Gastrocnemius medialis (tissue), 4 donors: Measurements from ENCODE around the gene KCNQ5. TPM values are rescaled to one million over a fixed set of nuclear protein-coding genes. Genes with fewer than 3 reads are reported as not detected.

ENCODE experiments used
- ATAC-seq, 2 donors: fragments of 150-250 bp; one replicate each; pipeline ENCODE4 v1.9.1; 2016
- DNase-seq, 2 donors: peaks; one replicate each; pipeline ENCODE4 v3.0.0-alpha.2; 2019
- H3K27ac ChIP-seq, 4 donors: fragments of 200-600 bp; sonication (generic); 1 replicate in 1 of 4; 2 replicates in 3 of 4; pipeline ENCODE4 v1.5.1; 2016 to 2018; ENCODE audit warnings: mild to moderate bottlenecking in 2 of 4, moderate library complexity in 1 of 4
- H3K27me3 ChIP-seq, 3 donors: fragments of 200-600 bp; sonication (generic) in 2 of 3; 1 replicate in 1 of 3; 2 replicates in 2 of 3; pipeline versions ENCODE4 v1.5.1 to v1.6.0; 2016 to 2019; ENCODE audit warnings: mild to moderate bottlenecking in 1 of 3, moderate library complexity in 1 of 3
- H3K36me3 ChIP-seq, 2 donors: fragments of 200-600 bp; sonication (generic) in 1 of 2; one replicate each; pipeline ENCODE4 v1.5.1; 2017 to 2018
- H3K4me1 ChIP-seq, 2 donors: fragments of 200-600 bp; sonication (generic) in 1 of 2; one replicate each; pipeline ENCODE4 v1.5.1; 2016 to 2017; ENCODE audit warnings: mild to moderate bottlenecking in 2 of 2
- H3K4me3 ChIP-seq, 4 donors: fragments of 200-600 bp; sonication (generic) in 3 of 4; 1 replicate in 1 of 4; 2 replicates in 3 of 4; pipeline ENCODE4 v1.5.1; 2016 to 2019; ENCODE audit warnings: mild to moderate bottlenecking in 2 of 4
- H3K9me3 ChIP-seq, 3 donors: fragments of 200-600 bp; sonication (generic) in 2 of 3; 1 replicate in 1 of 3; 2 replicates in 2 of 3; pipeline ENCODE4 v1.5.1; 2016 to 2019
- POLR2A ChIP-seq, 2 donors: fragments of 450-650 bp; IDR thresholded peaks; one replicate each; pipeline ENCODE4 v1.6.1; 2017; ENCODE audit warnings: antibody characterized with exemption in 2 of 2, mild to moderate bottlenecking in 2 of 2, moderate library complexity in 2 of 2
- in situ Hi-C, 4 donors: fragments of 200-750 bp; cut with MboI; loops; one replicate each; pipeline versions ENCODE4 v1.15.0 to v1.8.0; 2017; ENCODE audit warnings: low sequenced_read_pairs in 4 of 4
- intact Hi-C: fragments of 100-400 bp; cut with DNase I; formaldehyde crosslinking; loops from one replicate; pipeline ENCODE4 v1.15.1; 2023; ENCODE audit warnings: low total_unique reads
- total RNA-seq, 4 donors: library from RNA; depleted of rRNA; stranded (reverse); fragments of >200 nt; gene quantifications; one replicate each; pipeline versions ENCODE4 v1.1.0 to v1.2.3, GENCODE V29; 2016
- TF ChIP-seq, protein P1 (sequence below), 5 experiments: fragments of 450-650 bp in 3 of 5; fragments of 200-600 bp in 2 of 5; sonication (generic) in 2 of 5; IDR thresholded peaks in 4 of 5; conservative IDR thresholded peaks in 1 of 5; 1 replicate in 4 of 5; 2 replicates in 1 of 5; pipeline ENCODE4 v1.5.1; 2016 to 2019; ENCODE audit warnings: antibody characterized with exemption in 5 of 5, mild to moderate bottlenecking in 3 of 5, moderate library complexity in 3 of 5

Gene KCNQ5
- total RNA-seq, 4 donors from 2014 or later, result 5.3 to 19.3 (median 15.1) TPM

DNA sequence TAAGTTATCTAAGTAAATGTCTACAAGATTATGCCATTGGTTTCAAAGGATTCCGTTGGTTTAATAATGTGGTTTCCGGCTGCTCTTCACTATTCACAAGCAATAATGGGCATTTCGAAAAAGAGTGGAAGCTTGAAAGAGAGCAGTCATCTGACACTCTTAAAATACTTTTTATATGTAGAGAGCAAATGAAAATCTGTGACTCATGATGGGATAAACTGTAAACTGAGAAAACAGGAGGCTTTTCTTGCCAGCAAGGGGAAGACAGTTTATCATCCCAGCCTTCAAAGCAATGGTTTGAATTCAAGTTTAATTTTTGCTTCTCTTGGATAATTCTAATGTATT lies 457.7 kb downstream of the KCNQ5 start:
- no peaks in the 10 kb centered on the region for H3K27me3 ChIP-seq
- ATAC-seq (no peak), DNase-seq (no peak)
- no peaks in the 10 kb centered on the region for H3K9me3 ChIP-seq
- intact Hi-C loops, result no loop called here
- in situ Hi-C loops, result no loop called here
- TF ChIP-seq, protein P1, sequence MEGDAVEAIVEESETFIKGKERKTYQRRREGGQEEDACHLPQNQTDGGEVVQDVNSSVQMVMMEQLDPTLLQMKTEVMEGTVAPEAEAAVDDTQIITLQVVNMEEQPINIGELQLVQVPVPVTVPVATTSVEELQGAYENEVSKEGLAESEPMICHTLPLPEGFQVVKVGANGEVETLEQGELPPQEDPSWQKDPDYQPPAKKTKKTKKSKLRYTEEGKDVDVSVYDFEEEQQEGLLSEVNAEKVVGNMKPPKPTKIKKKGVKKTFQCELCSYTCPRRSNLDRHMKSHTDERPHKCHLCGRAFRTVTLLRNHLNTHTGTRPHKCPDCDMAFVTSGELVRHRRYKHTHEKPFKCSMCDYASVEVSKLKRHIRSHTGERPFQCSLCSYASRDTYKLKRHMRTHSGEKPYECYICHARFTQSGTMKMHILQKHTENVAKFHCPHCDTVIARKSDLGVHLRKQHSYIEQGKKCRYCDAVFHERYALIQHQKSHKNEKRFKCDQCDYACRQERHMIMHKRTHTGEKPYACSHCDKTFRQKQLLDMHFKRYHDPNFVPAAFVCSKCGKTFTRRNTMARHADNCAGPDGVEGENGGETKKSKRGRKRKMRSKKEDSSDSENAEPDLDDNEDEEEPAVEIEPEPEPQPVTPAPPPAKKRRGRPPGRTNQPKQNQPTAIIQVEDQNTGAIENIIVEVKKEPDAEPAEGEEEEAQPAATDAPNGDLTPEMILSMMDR (IDR thresholded peaks at IDR 0.05 in 4 of 5, conservative IDR thresholded peaks at IDR 0.05 in 1 of 5), result no peak
- no peak for TF ChIP-seq POLR2A (IDR thresholded peaks at IDR 0.05)
- H3K4me3 ChIP-seq, result no peak overlapping the region
- no peaks in the 10 kb centered on the region for H3K36me3 ChIP-seq
- H3K27ac ChIP-seq, result no peak overlapping the region
- H3K4me1 ChIP-seq, result no peaks in the 10 kb centered on the region

DNA sequence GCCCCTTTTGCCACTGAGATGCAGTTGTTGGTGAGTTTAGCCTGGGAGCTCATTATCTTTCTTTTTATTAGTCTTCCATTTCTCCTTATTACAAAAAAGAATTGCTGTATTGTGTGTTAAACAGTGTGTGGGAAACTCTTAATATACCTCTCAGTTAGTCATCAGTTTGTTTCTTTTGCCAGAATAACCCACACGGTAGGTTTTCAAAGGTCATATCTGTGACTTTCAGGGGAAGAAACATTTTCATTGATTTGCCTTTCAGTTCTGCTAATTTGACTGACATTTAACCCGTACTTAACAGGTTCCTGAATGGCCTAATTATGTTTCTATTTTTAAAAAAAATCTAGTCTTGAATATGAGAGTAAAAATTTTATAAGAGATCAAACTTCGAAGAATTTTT lies 458.1 kb downstream of the KCNQ5 start:
- Histone ChIP-seq H3K4me3 (no peak overlapping the region), H3K27me3 (no peaks in the 10 kb centered on the region), H3K27ac (no peak overlapping the region), H3K36me3 (no peaks in the 10 kb centered on the region), H3K9me3 (no peaks in the 10 kb centered on the region), H3K4me1 (no peaks in the 10 kb centered on the region)
- in situ Hi-C loops, result no loop called here
- TF ChIP-seq, protein P1 (IDR thresholded peaks at IDR 0.05 in 4 of 5, conservative IDR thresholded peaks at IDR 0.05 in 1 of 5), result no peak
- no peak for TF ChIP-seq POLR2A (IDR thresholded peaks at IDR 0.05)
- ATAC-seq (no peak), DNase-seq (no peak)
- intact Hi-C loops, result no loop called here

DNA sequence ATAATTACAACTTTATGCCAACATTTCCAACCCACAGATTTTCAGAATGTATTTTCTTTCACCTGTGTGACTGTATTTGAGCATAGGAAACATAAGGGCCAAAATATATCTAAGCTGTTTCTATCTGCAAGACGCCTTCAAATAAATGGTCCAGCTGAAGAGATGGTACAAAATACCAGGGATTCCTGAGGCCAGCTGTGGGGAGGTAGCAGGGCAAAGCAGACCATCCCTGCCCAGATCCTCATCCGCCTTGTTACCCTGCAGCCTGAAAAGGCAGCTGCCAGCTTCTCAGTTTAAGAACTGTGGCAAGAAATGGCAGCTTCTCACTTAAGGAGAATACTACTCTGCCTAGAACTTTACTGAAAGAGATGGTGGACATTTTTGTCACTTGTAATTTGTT lies 460.1 kb downstream of the KCNQ5 start:
- Histone ChIP-seq H3K27ac (no peak overlapping the region), H3K4me1 (no peaks in the 10 kb centered on the region), H3K36me3 (no peaks in the 10 kb centered on the region), H3K4me3 (no peak overlapping the region), H3K9me3 (no peaks in the 10 kb centered on the region), H3K27me3 (no peaks in the 10 kb centered on the region)
- in situ Hi-C loops (no loop called here), intact Hi-C loops (no loop called here)
- TF ChIP-seq, protein P1 (IDR thresholded peaks at IDR 0.05 in 4 of 5, conservative IDR thresholded peaks at IDR 0.05 in 1 of 5), result no peak
- TF ChIP-seq POLR2A (IDR thresholded peaks at IDR 0.05), result no peak
- ATAC-seq, result no peak
- no peak for DNase-seq

DNA sequence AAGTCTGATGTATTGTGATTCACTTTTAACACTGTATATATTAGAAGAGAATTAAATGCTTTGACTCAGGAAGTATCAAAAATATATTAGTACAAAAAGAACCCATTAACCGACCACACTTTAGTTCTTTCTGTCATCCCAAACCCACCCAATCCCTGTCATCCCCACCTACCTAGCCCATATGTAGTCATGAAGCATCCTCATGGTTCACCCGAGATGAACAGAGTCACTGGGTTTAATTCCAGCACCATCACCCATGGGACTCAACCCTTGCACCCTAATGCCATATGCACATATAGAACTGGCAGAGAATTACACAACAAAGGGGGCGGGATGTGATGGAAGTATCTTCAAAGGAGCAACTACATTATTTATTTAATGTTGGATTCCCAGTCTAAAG lies 462.0 kb downstream of the KCNQ5 start:
- ATAC-seq (no peak), DNase-seq (no peak)
- H3K4me1 ChIP-seq, result no peaks in the 10 kb centered on the region
- H3K27me3 ChIP-seq, result no peaks in the 10 kb centered on the region
- in situ Hi-C loops, result no loop called here
- H3K36me3 ChIP-seq, result no peaks in the 10 kb centered on the region
- TF ChIP-seq, protein P1 (IDR thresholded peaks at IDR 0.05 in 4 of 5, conservative IDR thresholded peaks at IDR 0.05 in 1 of 5), result no peak
- no peak for TF ChIP-seq POLR2A (IDR thresholded peaks at IDR 0.05)
- H3K27ac ChIP-seq, result no peak overlapping the region
- intact Hi-C loops, result no loop called here
- no peak overlapping the region for H3K4me3 ChIP-seq
- H3K9me3 ChIP-seq, result no peaks in the 10 kb centered on the region

DNA sequence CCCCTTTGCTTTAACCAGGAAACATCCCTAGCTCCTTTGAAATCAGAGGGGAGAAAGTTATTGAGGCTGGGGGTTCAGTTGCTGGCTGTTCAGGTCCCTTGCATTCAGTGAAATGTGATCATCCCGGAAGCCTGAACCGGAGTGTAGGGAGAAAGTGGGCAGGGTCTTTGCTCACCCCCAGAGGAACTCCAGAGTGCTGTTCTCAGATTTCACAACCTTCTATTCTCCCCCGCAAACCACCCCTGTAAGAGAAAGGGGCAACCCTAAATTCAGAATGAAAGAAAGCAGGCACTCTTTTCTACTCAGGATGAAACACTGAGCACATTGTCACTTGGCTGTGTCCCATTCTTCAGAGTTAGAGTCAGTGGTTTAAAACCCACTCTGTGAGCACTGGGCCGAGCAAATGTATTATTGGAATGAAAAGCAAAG lies 463.6 kb downstream of the KCNQ5 start:
- Histone ChIP-seq H3K27me3 (no peaks in the 10 kb centered on the region), H3K27ac (no peak overlapping the region), H3K4me3 (no peak overlapping the region), H3K36me3 (no peaks in the 10 kb centered on the region), H3K9me3 (no peaks in the 10 kb centered on the region), H3K4me1 (no peaks in the 10 kb centered on the region)
- no peak for ATAC-seq
- intact Hi-C loops (no loop called here), in situ Hi-C loops (no loop called here)
- DNase-seq, result no peak
- TF ChIP-seq POLR2A (IDR thresholded peaks at IDR 0.05), result no peak
- TF ChIP-seq, protein P1 (IDR thresholded peaks at IDR 0.05 in 4 of 5, conservative IDR thresholded peaks at IDR 0.05 in 1 of 5), result no peak
